ENCODE results near the gene PNMA8C. TPM values are rescaled to one million over a fixed set of nuclear protein-coding genes. Genes with fewer than 3 reads are reported as not detected.
"Not testable (repeated sequence)": the region's sequence is repeated elsewhere in the genome, so short reads cannot be mapped to it uniquely, and the experiment has no call there.

Gene PNMA8C
- total RNA-seq, 1 donor from 2014 or later = not detected

GRCh38 chr19:46391296-46392251, 37.2 kb downstream of the PNMA8C start:
- no peak for DNase-seq (ENCODE audit: extremely low read depth, low read depth, low spot score)

GRCh38 chr19:46390866-46391265, 37.9 kb downstream of the PNMA8C start:
- no peak for DNase-seq (ENCODE audit: extremely low read depth, low read depth, low spot score)

- DNase-seq (ENCODE audit: extremely low read depth, low read depth, low spot score) = no peak
These were observed 38.4 kb downstream of the PNMA8C start for GRCh38 chr19:46390121-46390858.

GRCh38 chr19:46388311-46389095, 40.2 kb downstream of the PNMA8C start:
- DNase-seq (ENCODE audit: extremely low read depth, low read depth, low spot score) = no peak

- DNase-seq (ENCODE audit: extremely low read depth, low read depth, low spot score) = no peak
These were observed 41.0 kb downstream of the PNMA8C start for GRCh38 chr19:46387713-46388130.

GRCh38 chr19:46386996-46387712, 41.6 kb downstream of the PNMA8C start:
- DNase-seq (ENCODE audit: extremely low read depth, low read depth, low spot score) = no peak

- DNase-seq (ENCODE audit: extremely low read depth, low read depth, low spot score) = no peak
These were observed 42.6 kb downstream of the PNMA8C start for GRCh38 chr19:46386151-46386550.

- DNase-seq (ENCODE audit: extremely low read depth, low read depth, low spot score) = no peak
These were observed 43.1 kb downstream of the PNMA8C start for GRCh38 chr19:46385636-46386035.

GRCh38 chr19:46384396-46384795, 44.3 kb downstream of the PNMA8C start:
- no peak for DNase-seq (ENCODE audit: extremely low read depth, low read depth, low spot score)

GRCh38 chr19:46383846-46384245, 44.9 kb downstream of the PNMA8C start:
- DNase-seq (ENCODE audit: extremely low read depth, low read depth, low spot score) = no peak

GRCh38 chr19:46383171-46383815, 45.4 kb downstream of the PNMA8C start:
- no peak for DNase-seq (ENCODE audit: extremely low read depth, low read depth, low spot score)

- no peak for DNase-seq (ENCODE audit: extremely low read depth, low read depth, low spot score)
These were observed 46.9 kb downstream of the PNMA8C start for GRCh38 chr19:46381756-46382345.

- no peak for DNase-seq (ENCODE audit: extremely low read depth, low read depth, low spot score)
These were observed 47.4 kb downstream of the PNMA8C start for GRCh38 chr19:46381346-46381745.

- no peak for DNase-seq (ENCODE audit: extremely low read depth, low read depth, low spot score)
These were observed 48.0 kb downstream of the PNMA8C start for GRCh38 chr19:46380690-46381089.

- DNase-seq (ENCODE audit: extremely low read depth, low read depth, low spot score) = no peak
These were observed 50.5 kb downstream of the PNMA8C start for GRCh38 chr19:46378268-46378667.

- DNase-seq (ENCODE audit: extremely low read depth, low read depth, low spot score) = no peak
These were observed 52.2 kb downstream of the PNMA8C start for GRCh38 chr19:46376241-46377153.

- not testable (repeated sequence) for DNase-seq (ENCODE audit: extremely low read depth, low read depth, low spot score)
These were observed 53.2 kb downstream of the PNMA8C start for GRCh38 chr19:46375476-46376067.
